ENCODE measurements around the gene MMD2.

MMD2 gene

GRCh38 chr7:4878336-4879335, 80.4 kb downstream of the MMD2 start:
- H3K9ac ChIP-seq (ENCODE audit: low read length), result no peak overlapping the region
- no peak overlapping the region for H3K4me3 ChIP-seq (ENCODE audit: low read length)
- peaks cover 14% of the 10 kb centered on the region for H3K27me3 ChIP-seq (ENCODE audit: control insufficient read depth, insufficient read depth, low read length)
- no peaks in the 10 kb centered on the region for H3K36me3 ChIP-seq (ENCODE audit: control insufficient read depth, low read depth, low read length)
- no peaks in the 10 kb centered on the region for H3K9me3 ChIP-seq (ENCODE audit: control insufficient read depth, low read depth, low read length)
- peaks cover 3% of the 10 kb centered on the region for H3K4me1 ChIP-seq (ENCODE audit: control insufficient read depth, low read depth, low read length)
- H3K27ac ChIP-seq (ENCODE audit: low read length), result no peak overlapping the region

- H3K36me3 ChIP-seq (ENCODE audit: control insufficient read depth, low read depth, low read length), result no peaks in the 10 kb centered on the region
- no peaks in the 10 kb centered on the region for H3K9me3 ChIP-seq (ENCODE audit: control insufficient read depth, low read depth, low read length)
- H3K4me1 ChIP-seq (ENCODE audit: control insufficient read depth, low read depth, low read length), result peaks cover 5% of the 10 kb centered on the region
- H3K9ac ChIP-seq (ENCODE audit: low read length), result no peak overlapping the region
- no peak overlapping the region for H3K27ac ChIP-seq (ENCODE audit: low read length)
- H3K27me3 ChIP-seq (ENCODE audit: control insufficient read depth, insufficient read depth, low read length), result peaks cover under 1% of the 10 kb centered on the region
- no peak overlapping the region for H3K4me3 ChIP-seq (ENCODE audit: low read length)
Measured at GRCh38 chr7:4876586-4876985, 82.4 kb downstream of the MMD2 start.

DNA sequence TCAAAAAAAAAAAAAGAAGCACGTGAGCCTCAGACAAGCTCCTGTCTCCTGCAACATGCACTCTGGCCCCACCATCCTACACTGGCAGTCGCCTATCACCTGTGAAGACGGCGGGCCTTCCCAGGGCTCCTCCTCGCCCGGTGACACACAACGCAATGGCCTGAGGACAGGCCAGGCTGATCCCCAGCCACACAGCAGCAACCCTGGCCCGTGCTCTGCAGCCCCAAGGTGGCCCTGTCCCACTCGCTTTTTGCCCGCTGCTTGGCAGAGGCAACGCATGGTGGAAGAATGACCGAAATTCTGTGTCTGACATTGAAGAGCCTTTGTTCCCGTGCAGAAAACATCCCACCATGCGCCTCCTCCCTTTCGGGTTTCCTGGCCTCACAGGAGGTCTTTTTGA, 83.6 kb downstream of the MMD2 start:
- H3K4me3 ChIP-seq (ENCODE audit: low read length), result no peak overlapping the region
- H3K27ac ChIP-seq (ENCODE audit: low read length), result no peak overlapping the region
- no peaks in the 10 kb centered on the region for H3K36me3 ChIP-seq (ENCODE audit: control insufficient read depth, low read depth, low read length)
- no peak overlapping the region for H3K9ac ChIP-seq (ENCODE audit: low read length)
- no peaks in the 10 kb centered on the region for H3K9me3 ChIP-seq (ENCODE audit: control insufficient read depth, low read depth, low read length)
- peaks cover 5% of the 10 kb centered on the region for H3K4me1 ChIP-seq (ENCODE audit: control insufficient read depth, low read depth, low read length)
- H3K27me3 ChIP-seq (ENCODE audit: control insufficient read depth, insufficient read depth, low read length), result no peaks in the 10 kb centered on the region

DNA sequence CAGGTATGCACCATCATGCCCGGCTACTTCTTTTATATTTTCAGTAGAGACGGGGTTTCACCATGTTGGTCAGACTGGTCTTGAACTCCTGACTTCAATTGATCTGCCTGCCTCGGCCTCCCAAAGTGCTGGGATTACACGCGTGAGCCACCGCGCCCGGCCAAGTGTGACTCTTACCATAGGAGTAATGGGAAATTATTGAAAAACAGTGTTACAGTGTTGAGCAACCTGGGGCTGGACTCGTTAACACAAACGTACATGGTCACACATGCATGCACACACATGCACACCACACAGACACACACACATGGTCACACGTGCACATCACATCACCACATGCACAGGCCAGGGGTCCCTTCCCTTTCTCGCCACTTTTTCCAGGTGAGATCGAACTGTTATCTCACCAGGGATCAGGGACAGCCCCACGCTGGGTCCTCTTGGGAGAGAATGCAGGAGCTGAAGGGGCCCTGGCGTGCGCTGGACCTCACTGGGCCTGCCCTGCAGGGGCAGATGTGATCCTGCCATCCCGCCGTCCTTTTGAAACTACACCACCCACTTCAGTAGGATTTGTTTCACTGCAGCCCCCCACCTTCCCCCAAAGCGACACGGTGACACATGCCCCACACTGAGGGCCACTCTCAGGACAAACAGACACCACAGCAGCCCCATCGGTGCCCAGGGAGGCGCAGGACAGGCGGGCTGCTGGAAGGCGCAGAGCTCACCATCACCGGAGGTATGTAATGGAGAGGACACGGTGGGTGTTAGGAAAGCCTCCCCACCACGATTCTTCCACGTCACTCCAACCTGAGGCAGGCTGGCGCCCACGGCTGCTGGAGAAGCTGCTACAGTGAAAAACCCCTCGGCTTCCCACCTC, 85.7 kb downstream of the MMD2 start:
- H3K9me3 ChIP-seq (ENCODE audit: control insufficient read depth, low read depth, low read length), result no peaks in the 10 kb centered on the region
- no peak overlapping the region for H3K4me3 ChIP-seq (ENCODE audit: low read length)
- no peak overlapping the region for H3K9ac ChIP-seq (ENCODE audit: low read length)
- H3K27ac ChIP-seq (ENCODE audit: low read length), result no peak overlapping the region
- H3K4me1 ChIP-seq (ENCODE audit: control insufficient read depth, low read depth, low read length), result peaks cover 5% of the 10 kb centered on the region
- H3K27me3 ChIP-seq (ENCODE audit: control insufficient read depth, insufficient read depth, low read length), result no peaks in the 10 kb centered on the region
- H3K36me3 ChIP-seq (ENCODE audit: control insufficient read depth, low read depth, low read length), result no peaks in the 10 kb centered on the region

DNA sequence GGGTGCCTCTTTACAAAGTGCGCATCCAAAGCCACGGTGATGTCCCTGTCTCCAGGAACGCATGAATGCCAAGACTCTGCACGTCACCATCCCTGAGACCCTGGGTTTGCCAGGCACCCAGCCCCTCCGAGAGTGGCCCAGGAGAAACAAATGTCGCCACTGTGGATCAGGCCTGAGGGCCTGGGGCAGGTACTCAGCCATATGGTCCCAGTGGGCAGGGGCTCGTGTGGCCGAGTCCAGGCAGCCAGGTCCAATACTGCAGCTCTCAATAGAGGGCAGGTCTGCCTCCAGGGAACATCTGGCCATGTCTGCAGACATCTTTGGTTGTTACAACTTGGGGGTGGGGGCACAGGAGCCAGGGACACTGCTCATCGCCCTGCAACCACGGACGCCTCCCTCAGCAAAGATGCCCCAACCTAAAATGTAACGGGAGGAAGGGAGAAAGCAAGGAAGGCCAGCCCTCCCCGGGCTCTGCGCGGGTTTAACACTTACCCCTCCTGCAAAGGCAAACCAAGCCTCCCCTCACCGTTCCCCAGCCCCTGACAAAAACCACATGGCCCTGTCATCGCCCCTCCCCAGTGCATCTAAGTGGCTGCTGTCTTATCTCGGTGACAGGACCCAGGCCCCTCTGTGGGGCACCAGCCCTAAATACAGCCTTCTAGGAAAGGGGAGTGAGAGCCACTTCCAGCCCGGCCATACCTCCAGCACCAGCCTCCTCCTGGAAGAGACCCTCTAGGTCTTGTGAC, 86.9 kb downstream of the MMD2 start:
- Histone ChIP-seq H3K36me3 (ENCODE audit: control insufficient read depth, low read depth, low read length) (no peaks in the 10 kb centered on the region), H3K27ac (ENCODE audit: low read length) (no peak overlapping the region), H3K4me3 (ENCODE audit: low read length) (no peak overlapping the region), H3K27me3 (ENCODE audit: control insufficient read depth, insufficient read depth, low read length) (no peaks in the 10 kb centered on the region), H3K4me1 (ENCODE audit: control insufficient read depth, low read depth, low read length) (peaks cover 5% of the 10 kb centered on the region), H3K9me3 (ENCODE audit: control insufficient read depth, low read depth, low read length) (no peaks in the 10 kb centered on the region), H3K9ac (ENCODE audit: low read length) (no peak overlapping the region)

- Histone ChIP-seq H3K27me3 (ENCODE audit: control insufficient read depth, insufficient read depth, low read length) (no peaks in the 10 kb centered on the region), H3K27ac (ENCODE audit: low read length) (no peak overlapping the region), H3K36me3 (ENCODE audit: control insufficient read depth, low read depth, low read length) (no peaks in the 10 kb centered on the region), H3K4me3 (ENCODE audit: low read length) (no peak overlapping the region), H3K9ac (ENCODE audit: low read length) (no peak overlapping the region), H3K9me3 (ENCODE audit: control insufficient read depth, low read depth, low read length) (no peaks in the 10 kb centered on the region), H3K4me1 (ENCODE audit: control insufficient read depth, low read depth, low read length) (peaks cover 5% of the 10 kb centered on the region)
Measured at GRCh38 chr7:4871056-4871680, 87.8 kb downstream of the MMD2 start.

DNA sequence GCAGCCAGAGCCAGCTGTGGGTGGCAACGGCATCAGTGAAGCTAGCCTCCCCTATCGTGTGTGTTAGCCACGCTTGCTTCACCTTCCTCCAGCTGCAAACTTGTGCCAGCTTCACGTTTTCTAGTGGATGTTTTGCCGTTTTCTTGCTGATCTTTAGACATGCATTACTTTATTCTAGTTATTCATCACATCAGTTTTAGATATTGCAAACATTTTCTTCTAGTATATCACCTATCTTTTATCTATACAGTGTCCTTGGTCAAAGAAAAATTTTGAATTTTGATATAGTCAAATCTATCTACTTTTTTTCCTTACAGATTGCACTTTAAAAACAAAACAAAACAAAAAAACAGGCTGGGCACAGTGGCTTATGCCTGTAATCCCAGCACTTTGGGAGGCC, 90.5 kb downstream of the MMD2 start:
- H3K9me3 ChIP-seq (ENCODE audit: control insufficient read depth, low read depth, low read length), result no peaks in the 10 kb centered on the region
- no peak overlapping the region for H3K27ac ChIP-seq (ENCODE audit: low read length)
- no peak overlapping the region for H3K4me3 ChIP-seq (ENCODE audit: low read length)
- H3K27me3 ChIP-seq (ENCODE audit: control insufficient read depth, insufficient read depth, low read length), result peaks cover 6% of the 10 kb centered on the region
- no peaks in the 10 kb centered on the region for H3K36me3 ChIP-seq (ENCODE audit: control insufficient read depth, low read depth, low read length)
- peaks cover 5% of the 10 kb centered on the region for H3K4me1 ChIP-seq (ENCODE audit: control insufficient read depth, low read depth, low read length)
- no peak overlapping the region for H3K9ac ChIP-seq (ENCODE audit: low read length)

GRCh38 chr7:4866528-4867496, 92.2 kb downstream of the MMD2 start:
- Histone ChIP-seq H3K36me3 (ENCODE audit: control insufficient read depth, low read depth, low read length) (no peaks in the 10 kb centered on the region), H3K9me3 (ENCODE audit: control insufficient read depth, low read depth, low read length) (no peaks in the 10 kb centered on the region), H3K4me1 (ENCODE audit: control insufficient read depth, low read depth, low read length) (peaks cover under 1% of the 10 kb centered on the region), H3K4me3 (ENCODE audit: low read length) (no peak overlapping the region), H3K27me3 (ENCODE audit: control insufficient read depth, insufficient read depth, low read length) (peaks cover 9% of the 10 kb centered on the region), H3K9ac (ENCODE audit: low read length) (no peak overlapping the region), H3K27ac (ENCODE audit: low read length) (no peak overlapping the region)

DNA sequence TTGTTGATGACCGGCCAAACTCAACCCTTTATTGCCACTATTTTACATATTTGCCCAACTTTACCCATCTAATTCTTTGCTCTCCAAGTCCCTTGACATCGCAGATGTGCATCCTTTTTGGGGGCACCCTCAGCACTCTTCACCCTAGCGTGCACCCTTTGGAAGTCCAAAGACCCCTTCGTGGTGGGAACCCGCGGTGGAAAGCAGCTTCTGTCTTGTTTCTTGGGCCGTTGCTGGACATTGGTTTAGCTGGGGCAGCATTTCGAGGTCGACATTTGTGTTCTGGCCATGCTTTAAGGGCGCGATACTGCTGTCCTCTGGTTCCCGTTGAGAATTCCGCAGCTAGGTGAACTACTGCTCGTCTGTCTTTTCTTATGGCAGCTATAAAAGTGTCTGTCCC, 96.8 kb downstream of the MMD2 start:
- no peak overlapping the region for H3K27ac ChIP-seq (ENCODE audit: low read length)
- peak overlapping the region; percentile 34 for H3K4me3 ChIP-seq (ENCODE audit: low read length)
- H3K36me3 ChIP-seq (ENCODE audit: control insufficient read depth, low read depth, low read length), result no peaks in the 10 kb centered on the region
- no peaks in the 10 kb centered on the region for H3K4me1 ChIP-seq (ENCODE audit: control insufficient read depth, low read depth, low read length)
- no peaks in the 10 kb centered on the region for H3K9me3 ChIP-seq (ENCODE audit: control insufficient read depth, low read depth, low read length)
- H3K9ac ChIP-seq (ENCODE audit: low read length), result no peak overlapping the region
- H3K27me3 ChIP-seq (ENCODE audit: control insufficient read depth, insufficient read depth, low read length), result peaks cover 19% of the 10 kb centered on the region

DNA sequence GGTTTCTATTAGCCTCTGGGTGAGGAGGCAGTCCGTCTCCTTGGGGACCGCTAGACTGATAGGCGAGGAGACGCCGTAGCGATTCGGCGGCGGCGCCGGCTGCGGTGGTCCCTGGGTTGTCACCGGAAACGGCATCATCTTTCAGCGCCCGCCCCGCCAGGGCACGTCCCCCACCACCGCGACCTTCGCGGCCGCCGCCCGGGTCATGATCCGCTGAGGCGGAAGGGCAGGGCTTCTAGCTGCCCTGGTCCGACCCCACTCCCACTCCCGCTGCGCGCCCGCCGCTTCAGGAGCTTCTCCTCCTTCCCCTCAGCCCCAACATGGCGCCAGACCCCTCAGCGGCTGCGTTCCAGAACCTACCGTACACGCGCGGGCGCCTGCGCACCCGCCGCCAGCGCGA, 97.3 kb downstream of the MMD2 start, which contains the start of gene PAPOLB:
TSS of gene PAPOLB (minus strand) at position 358 of the 400 bp plus-strand sequence. CDS start at position 138, 220 bp downstream.
- Histone ChIP-seq H3K9me3 (ENCODE audit: control insufficient read depth, low read depth, low read length) (no peaks in the 10 kb centered on the region), H3K36me3 (ENCODE audit: control insufficient read depth, low read depth, low read length) (no peaks in the 10 kb centered on the region), H3K9ac (ENCODE audit: low read length) (no peak within 1 kb of the TSS), H3K4me3 (ENCODE audit: low read length) (peak within 1 kb of the TSS; percentile 34), H3K4me1 (ENCODE audit: control insufficient read depth, low read depth, low read length) (no peaks in the 10 kb centered on the region), H3K27ac (ENCODE audit: low read length) (no peak within 1 kb of the TSS), H3K27me3 (ENCODE audit: control insufficient read depth, insufficient read depth, low read length) (peaks cover 19% of the 10 kb centered on the region)

Data from iPS-18a (cell line).